Kidney epithelial cell (primary cell): ENCODE measurements around the gene LCOR. TPM values are rescaled to one million over a fixed set of nuclear protein-coding genes. Genes with fewer than 3 reads are reported as not detected.

Experiments
- DNase-seq: peaks from one replicate; pipeline ENCODE4 v3.0.0-alpha.2; 2010; ENCODE audit warnings: low read depth
- H3K27me3 ChIP-seq: 2 replicates; pipeline ENCODE4 v1.6.0; 2011; ENCODE audit warnings: low read length; ENCODE audit not compliant: control insufficient read depth, insufficient read depth
- H3K36me3 ChIP-seq: 2 replicates; pipeline ENCODE4 v1.5.1; 2011; ENCODE audit warnings: low read length; ENCODE audit not compliant: control insufficient read depth, insufficient read depth
- H3K4me3 ChIP-seq: 2 replicates; pipeline ENCODE4 v1.5.1; 2011; ENCODE audit warnings: low read depth, mild to moderate bottlenecking, control low read depth, low read length
- CTCF ChIP-seq: IDR thresholded peaks from 2 replicates; pipeline ENCODE4 v1.5.1; 2011; ENCODE audit warnings: mild to moderate bottlenecking, moderate library complexity, low read length, control low read depth, inconsistent platforms; ENCODE audit not compliant: insufficient read depth, poor library complexity, severe bottlenecking
- total RNA-seq: library from RNA; depleted of rRNA; stranded (reverse); fragments of >200 nt; gene quantifications from 2 replicates; pipeline ENCODE4 v1.2.3, GENCODE V29; 2015

LCOR gene
- total RNA-seq, 1 donor from 2014 or later = 29.8 TPM

GRCh38 chr10:96918214-96919002 is 86.3 kb downstream of the LCOR start:
- H3K4me3 ChIP-seq = no peak overlapping the region
- H3K27me3 ChIP-seq = no peaks in the 10 kb centered on the region
- H3K36me3 ChIP-seq = no peaks in the 10 kb centered on the region
- no peak for TF ChIP-seq CTCF
- DNase-seq = no peak

- TF ChIP-seq CTCF = no peak
- no peak for DNase-seq
- Histone ChIP-seq H3K4me3 (no peak overlapping the region), H3K27me3 (no peaks in the 10 kb centered on the region), H3K36me3 (no peaks in the 10 kb centered on the region)
These were observed 87.8 kb downstream of the LCOR start for GRCh38 chr10:96919785-96920430.

DNA sequence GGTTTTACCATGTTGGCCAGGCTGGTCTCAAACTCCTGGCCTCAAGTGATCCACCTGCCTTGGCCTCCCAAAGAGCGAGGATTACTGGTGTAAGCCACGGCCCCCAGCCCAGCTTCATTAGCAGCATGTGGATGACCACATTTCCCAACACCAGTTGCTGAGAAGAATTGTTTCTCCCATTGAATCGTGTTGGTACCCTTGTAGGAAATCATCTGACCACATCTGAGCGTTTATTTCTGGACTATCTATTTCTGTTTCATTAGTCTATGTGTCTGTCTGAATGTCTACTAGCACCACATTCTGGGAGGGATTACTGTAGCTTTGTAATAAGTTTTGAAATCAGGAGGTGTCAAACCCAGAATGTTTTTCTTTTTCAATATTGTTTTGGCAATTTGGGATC is 89.6 kb downstream of the LCOR start:
- TF ChIP-seq CTCF = no peak
- H3K4me3 ChIP-seq = no peak overlapping the region
- no peaks in the 10 kb centered on the region for H3K36me3 ChIP-seq
- no peaks in the 10 kb centered on the region for H3K27me3 ChIP-seq
- DNase-seq = no peak

DNA sequence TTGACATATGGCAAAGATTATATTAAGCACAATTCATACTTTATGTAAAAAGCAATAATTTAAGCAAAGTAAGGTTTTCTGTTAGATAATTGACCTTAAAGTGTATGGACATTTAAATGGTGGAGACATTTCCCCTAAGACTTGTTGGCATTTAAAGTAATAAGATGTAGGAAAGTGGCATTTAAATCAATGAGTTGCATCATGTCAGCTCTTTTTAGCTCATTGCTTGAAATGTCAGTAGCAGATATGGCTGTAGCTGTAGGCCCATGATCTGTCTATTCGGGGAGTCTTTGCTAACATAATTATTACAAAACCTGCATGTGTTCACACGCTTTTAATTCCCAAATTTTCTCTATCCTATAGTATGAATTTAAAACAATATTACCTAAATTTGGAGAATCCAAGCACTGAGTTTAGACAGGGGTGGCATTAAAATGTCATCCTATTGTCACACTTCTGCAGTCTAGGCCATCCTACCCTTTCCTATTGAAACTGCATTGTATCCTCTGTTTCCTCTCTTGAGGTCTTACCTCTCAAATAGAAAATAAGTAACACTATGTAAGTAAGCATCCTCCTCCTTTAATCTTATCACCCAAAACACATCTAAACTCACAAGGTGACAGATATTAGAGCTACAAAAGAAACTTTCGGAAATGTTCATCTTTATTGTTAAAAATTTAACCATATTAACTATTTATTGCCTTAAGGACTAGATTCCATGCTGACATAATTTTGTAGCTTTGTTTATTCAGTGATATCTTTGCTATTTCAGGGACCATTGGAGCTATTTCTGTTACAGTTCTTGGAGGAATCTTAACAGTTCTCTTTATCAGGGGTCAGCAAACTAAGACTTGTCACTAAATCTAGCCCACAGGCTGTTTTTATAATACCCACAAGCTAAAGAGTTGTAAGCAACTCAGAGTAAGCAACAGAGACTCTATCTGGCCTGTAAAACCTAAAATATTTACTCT is 91.2 kb downstream of the LCOR start:
- no peak for TF ChIP-seq CTCF
- Histone ChIP-seq H3K27me3 (no peaks in the 10 kb centered on the region), H3K4me3 (no peak overlapping the region), H3K36me3 (no peaks in the 10 kb centered on the region)
- DNase-seq = no peak

DNA sequence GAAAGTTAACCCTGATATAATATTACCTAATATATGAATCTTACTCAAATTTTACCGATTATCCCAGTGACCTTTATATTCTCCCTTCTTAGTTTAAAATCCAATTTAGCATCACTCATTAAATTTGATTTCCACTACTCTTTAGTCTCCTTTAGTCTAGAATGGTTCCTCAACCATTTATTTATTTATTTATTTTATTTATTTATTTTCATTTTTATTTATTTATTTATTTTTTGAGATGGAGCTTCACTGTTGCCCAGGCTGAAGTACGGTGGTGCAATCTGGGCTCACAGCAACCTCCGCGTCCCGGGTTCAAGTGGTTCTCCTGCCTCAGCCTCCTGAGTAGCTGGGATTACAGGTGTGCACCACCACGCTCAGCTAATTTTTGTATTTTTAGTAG is 92.8 kb downstream of the LCOR start:
- no peak for DNase-seq
- Histone ChIP-seq H3K36me3 (no peaks in the 10 kb centered on the region), H3K27me3 (no peaks in the 10 kb centered on the region), H3K4me3 (no peak overlapping the region)
- no peak for TF ChIP-seq CTCF
